Astrocyte (in vitro differentiated cells and primary cell): Measurements from ENCODE around the gene SBNO2. TPM values are rescaled to one million over a fixed set of nuclear protein-coding genes. Genes with fewer than 3 reads are reported as not detected.

Experiments
- DNase-seq: peaks from one replicate; pipeline ENCODE4 v3.0.0-alpha.2; 2010; ENCODE audit warnings: low read depth
- FAIRE-seq: peaks from 2 replicates; lab custom pipeline; 2011; peaks lifted over from hg19 to GRCh38; lab: Jason Lieb, UNC
- H2AFZ ChIP-seq: 2 replicates; pipeline ENCODE4 v1.6.0; 2012; ENCODE audit warnings: low read depth, low read length, inconsistent platforms
- H3K27ac ChIP-seq: 2 replicates; pipeline ENCODE4 v1.5.1; 2011; ENCODE audit warnings: low read depth, low read length, inconsistent platforms
- H3K27me3 ChIP-seq: 2 replicates; pipeline ENCODE4 v1.6.0; 2011; ENCODE audit warnings: low read length, inconsistent platforms; ENCODE audit not compliant: insufficient read depth
- H3K36me3 ChIP-seq: 2 replicates; pipeline ENCODE4 v1.5.1; 2011; ENCODE audit warnings: low read length, inconsistent platforms; ENCODE audit not compliant: insufficient read depth
- H3K4me1 ChIP-seq: 2 replicates; pipeline ENCODE4 v1.5.1; 2011; ENCODE audit warnings: low read length, inconsistent platforms; ENCODE audit not compliant: insufficient read depth
- H3K4me2 ChIP-seq: 2 replicates; pipeline ENCODE4 v1.6.0; 2012; ENCODE audit warnings: low read length, inconsistent platforms
- H3K4me3 ChIP-seq: 2 replicates; pipeline ENCODE4 v1.5.1; 2011; ENCODE audit warnings: low read depth, mild to moderate bottlenecking, low read length, inconsistent platforms; ENCODE audit not compliant: insufficient read depth
- H3K79me2 ChIP-seq: 2 replicates; pipeline ENCODE4 v1.6.0; 2012; ENCODE audit warnings: mild to moderate bottlenecking, low read length, inconsistent platforms; ENCODE audit not compliant: insufficient read depth
- H3K9ac ChIP-seq: 2 replicates; pipeline ENCODE4 v1.6.0; 2012; ENCODE audit warnings: mild to moderate bottlenecking, low read length, inconsistent platforms
- H3K9me3 ChIP-seq: 2 replicates; pipeline ENCODE4 v1.5.1; 2012; ENCODE audit warnings: low read depth, mild to moderate bottlenecking, low read length, inconsistent platforms; ENCODE audit not compliant: insufficient read depth
- H4K20me1 ChIP-seq: 2 replicates; pipeline ENCODE4 v1.6.0; 2012; ENCODE audit warnings: low read length, inconsistent platforms; ENCODE audit not compliant: insufficient read depth
- H3K27ac Mint-ChIP-seq: one replicate; pipeline ENCODE4 v1.8.0; 2021; ENCODE audit warnings: mild to moderate bottlenecking, mixed read lengths; ENCODE audit not compliant: unreplicated experiment
- H3K27me3 Mint-ChIP-seq: one replicate; pipeline ENCODE4 v1.8.0; 2021; ENCODE audit warnings: low read depth, mixed read lengths; ENCODE audit not compliant: unreplicated experiment
- H3K36me3 Mint-ChIP-seq: one replicate; pipeline ENCODE4 v1.8.0; 2021; ENCODE audit warnings: low read depth, mixed read lengths; ENCODE audit not compliant: unreplicated experiment
- H3K4me1 Mint-ChIP-seq: one replicate; pipeline ENCODE4 v1.8.0; 2021; ENCODE audit warnings: low read depth, mixed read lengths; ENCODE audit not compliant: unreplicated experiment
- H3K4me3 Mint-ChIP-seq: one replicate; pipeline ENCODE4 v1.8.0; 2021; ENCODE audit warnings: mild to moderate bottlenecking, moderate library complexity, mixed read lengths; ENCODE audit not compliant: unreplicated experiment
- H3K9me3 Mint-ChIP-seq: one replicate; pipeline ENCODE4 v1.8.0; 2021; ENCODE audit warnings: mild to moderate bottlenecking, mixed read lengths; ENCODE audit not compliant: unreplicated experiment
- CTCF ChIP-seq: IDR thresholded peaks from 2 replicates; pipeline ENCODE4 v1.5.1; 2011; ENCODE audit warnings: low read depth, mild to moderate bottlenecking, inconsistent platforms, low read length, moderate library complexity; ENCODE audit not compliant: insufficient read depth
- EZH2 ChIP-seq: IDR thresholded peaks from 2 replicates; pipeline ENCODE4 v1.6.1; 2012; ENCODE audit warnings: mild to moderate bottlenecking, low read length, inconsistent platforms; ENCODE audit not compliant: insufficient read depth
- total RNA-seq: library from RNA; stranded (reverse); gene quantifications from 2 replicates; pipeline ENCODE4 v1.2.1, GENCODE V29; 2021

The SBNO2 gene
- total RNA-seq, 1 donor from 2014 or later = 39.3 TPM

DNA sequence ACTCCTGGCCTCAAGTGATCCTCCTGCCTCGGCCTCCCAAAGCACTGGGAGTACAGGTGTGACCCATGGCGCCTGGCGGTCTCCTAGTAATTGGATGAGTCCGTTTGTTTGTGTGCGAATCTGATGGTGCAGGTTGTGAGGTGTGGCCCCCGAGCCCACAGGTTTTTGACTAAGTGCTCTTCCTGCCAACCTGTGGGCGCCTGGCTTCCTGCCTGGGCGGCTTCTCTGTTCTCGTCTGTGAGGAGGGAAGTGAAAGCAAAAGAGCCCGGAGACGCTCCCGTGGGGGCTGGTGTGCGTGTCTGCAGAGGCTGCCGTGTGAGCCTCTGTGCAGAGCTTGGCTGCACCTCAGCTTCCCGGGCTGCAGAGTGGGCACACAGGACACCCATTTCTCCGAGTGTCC is 97.1 kb downstream of the SBNO2 start:
- no peaks in the 10 kb centered on the region for H3K36me3 ChIP-seq
- no peaks in the 10 kb centered on the region for H3K79me2 ChIP-seq
- H3K9me3 ChIP-seq = no peaks in the 10 kb centered on the region
- no peak overlapping the region for H3K27ac ChIP-seq
- H3K9me3 Mint-ChIP-seq = no peaks in the 10 kb centered on the region
- no peaks in the 10 kb centered on the region for H4K20me1 ChIP-seq
- H3K9ac ChIP-seq = no peak overlapping the region
- H3K4me1 Mint-ChIP-seq = no peaks in the 10 kb centered on the region
- H3K36me3 Mint-ChIP-seq = no peaks in the 10 kb centered on the region
- H3K4me3 ChIP-seq = no peak overlapping the region
- no peak overlapping the region for H3K4me3 Mint-ChIP-seq
- peaks cover 11% of the 10 kb centered on the region for H3K27me3 Mint-ChIP-seq
- H3K27ac Mint-ChIP-seq = no peak overlapping the region
- FAIRE-seq (no peak), DNase-seq (no peak)
- H2AFZ ChIP-seq = no peak overlapping the region
- no peaks in the 10 kb centered on the region for H3K4me1 ChIP-seq
- peaks cover 5% of the 10 kb centered on the region for H3K27me3 ChIP-seq
- TF ChIP-seq EZH2 (no peak), CTCF (no peak)
- H3K4me2 ChIP-seq = no peak overlapping the region

DNA sequence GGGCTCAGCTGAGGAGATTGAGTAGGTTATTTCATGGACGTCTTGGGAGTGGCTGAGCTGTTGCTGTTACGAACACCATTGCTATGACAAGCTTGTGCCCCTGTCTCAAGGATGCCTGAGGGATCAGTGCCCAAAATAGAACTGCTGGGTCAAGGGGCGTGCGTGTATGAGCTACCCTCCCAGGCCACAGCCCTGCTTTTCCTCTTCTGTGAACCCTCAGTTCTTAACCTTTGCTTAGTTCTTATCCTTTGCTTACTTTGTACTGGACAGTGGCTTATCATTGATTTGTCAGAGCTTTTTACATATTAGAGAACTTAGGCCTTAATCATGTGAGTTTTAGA is 98.1 kb downstream of the SBNO2 start:
- no peak for DNase-seq
- Mint-ChIP-seq H3K27me3 (peaks cover 15% of the 10 kb centered on the region), H3K4me3 (no peak overlapping the region), H3K4me1 (no peaks in the 10 kb centered on the region), H3K27ac (no peak overlapping the region), H3K9me3 (no peaks in the 10 kb centered on the region), H3K36me3 (peaks cover 2% of the 10 kb centered on the region)
- no peak overlapping the region for H3K27ac ChIP-seq
- no peaks in the 10 kb centered on the region for H3K36me3 ChIP-seq
- H3K9ac ChIP-seq = no peak overlapping the region
- TF ChIP-seq CTCF (no peak), EZH2 (no peak)
- no peaks in the 10 kb centered on the region for H3K4me1 ChIP-seq
- no peak overlapping the region for H3K4me2 ChIP-seq
- FAIRE-seq = no peak
- peaks cover 11% of the 10 kb centered on the region for H3K27me3 ChIP-seq
- H3K4me3 ChIP-seq = no peak overlapping the region
- H3K79me2 ChIP-seq = no peaks in the 10 kb centered on the region
- no peaks in the 10 kb centered on the region for H4K20me1 ChIP-seq
- H2AFZ ChIP-seq = no peak overlapping the region
- H3K9me3 ChIP-seq = no peaks in the 10 kb centered on the region

DNA sequence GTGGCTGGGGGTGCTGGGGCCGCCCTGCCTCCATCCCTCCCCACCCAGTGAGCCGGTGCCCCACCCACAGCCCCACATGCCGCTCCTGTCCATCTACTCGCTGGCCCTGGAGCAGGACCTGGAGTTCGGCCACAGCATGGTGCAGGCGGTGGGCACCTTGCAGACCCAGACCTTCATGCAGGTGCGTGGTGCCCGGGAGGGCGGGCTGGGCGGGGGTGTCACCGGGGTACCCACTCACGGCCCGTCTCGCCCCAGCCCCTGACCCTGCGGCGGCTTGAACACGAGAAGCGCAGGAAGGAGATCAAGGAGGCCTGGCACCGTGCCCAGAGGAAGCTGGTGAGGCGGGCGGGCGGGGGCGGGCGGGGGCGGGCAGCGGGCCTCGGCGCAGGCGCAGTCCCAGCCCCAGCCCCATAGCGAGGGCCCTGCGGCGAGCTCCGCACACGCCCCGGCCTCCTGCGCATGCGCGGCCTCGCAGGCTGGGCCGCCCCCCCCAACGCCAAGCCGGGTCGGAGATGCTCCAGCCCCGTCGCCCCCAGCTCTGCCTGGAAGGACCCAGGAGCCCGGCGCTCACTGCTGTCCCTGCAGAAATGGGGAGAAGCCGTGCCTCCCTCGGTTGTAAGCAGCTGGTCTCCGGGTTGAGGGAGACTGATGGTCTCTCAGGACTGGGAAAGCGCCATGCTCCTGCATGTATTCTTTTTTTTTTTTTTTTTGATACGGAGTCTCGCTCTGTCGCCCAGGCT is 99.4 kb downstream of the SBNO2 start:
- Mint-ChIP-seq H3K36me3 (peaks cover 2% of the 10 kb centered on the region), H3K9me3 (no peaks in the 10 kb centered on the region), H3K4me3 (no peak overlapping the region), H3K27me3 (peaks cover 20% of the 10 kb centered on the region), H3K4me1 (no peaks in the 10 kb centered on the region), H3K27ac (no peak overlapping the region)
- Histone ChIP-seq H3K27me3 (peaks cover 21% of the 10 kb centered on the region), H3K4me2 (no peak overlapping the region), H3K79me2 (no peaks in the 10 kb centered on the region), H3K4me3 (no peak overlapping the region), H3K4me1 (no peaks in the 10 kb centered on the region), H3K36me3 (no peaks in the 10 kb centered on the region), H2AFZ (no peak overlapping the region), H3K9me3 (no peaks in the 10 kb centered on the region), H3K27ac (no peak overlapping the region), H3K9ac (no peak overlapping the region), H4K20me1 (no peaks in the 10 kb centered on the region)
- TF ChIP-seq CTCF (no peak), EZH2 (no peak)
- no peak for DNase-seq
- FAIRE-seq = no peak
